Motor neuron (in vitro differentiated cells): Measurements from ENCODE around the gene ATP6V1F. TPM values are rescaled to one million over a fixed set of nuclear protein-coding genes. Genes with fewer than 3 reads are reported as not detected.
"Not testable (repeated sequence)": the region's sequence is repeated elsewhere in the genome, so short reads cannot be mapped to it uniquely, and the experiment has no call there.

Experiments
- ATAC-seq, 8 experiments: fragments of 200-7000 bp; cut with Tn5 transposase; replicated peaks in 6 of 8; 2 replicates each; pipeline ENCODE4 v1.8.0; 2021; ENCODE audit warnings: mild to moderate bottlenecking in 8 of 8, moderate library complexity in 8 of 8
- H3K27ac ChIP-seq, 2 donors: fragments of 250-450 bp; sonication (Bioruptor Pico); 2 replicates each; pipeline ENCODE4 v1.9.0; 2021; ENCODE audit warnings: antibody characterized with exemption in 2 of 2, mild to moderate bottlenecking in 2 of 2, moderate library complexity in 1 of 2
- H3K4me1 ChIP-seq, 2 donors: fragments of 250-450 bp; sonication (Bioruptor Pico); replicated peaks in 1 of 2; 2 replicates each; pipeline ENCODE4 v1.6.1; 2021; ENCODE audit warnings: antibody characterized with exemption in 2 of 2, mild to moderate bottlenecking in 2 of 2, moderate library complexity in 1 of 2
- H3K4me3 ChIP-seq, 5 donors: fragments of 250-450 bp; sonication (Bioruptor Pico); 2 replicates each; pipeline ENCODE4 v1.9.0; 2021; ENCODE audit warnings: antibody characterized with exemption in 5 of 5, mild to moderate bottlenecking in 5 of 5, moderate library complexity in 4 of 5
- WGBS, 10 experiments: fragments of 450-650 bp; shearing (Covaris generic); methylation state at CpG; one replicate each; pipeline ENCODE4 v1.0.0; 2022; 5-methylcytosine and 5-hydroxymethylcytosine counted together
- in situ Hi-C, 9 experiments: fragments of 400-800 bp; cut with MboI; loops; one replicate each; pipeline ENCODE4 v1.15.0; 2021; ENCODE audit warnings: low sequenced_read_pairs in 9 of 9, low pct_unique_long_range_greater_than_20kb in 2 of 9; ENCODE audit not compliant: unreplicated experiment in 9 of 9
- total RNA-seq, 8 experiments: library from RNA; unstranded; fragments of 300-600 nt; gene quantifications; 2 replicates each; pipeline versions ENCODE4 v1.2.3 to v1.2.4, GENCODE V29; 2022

The ATP6V1F gene
- total RNA-seq, 8 experiments from 2014 or later, result 145 to 455 (median 235) TPM

DNA sequence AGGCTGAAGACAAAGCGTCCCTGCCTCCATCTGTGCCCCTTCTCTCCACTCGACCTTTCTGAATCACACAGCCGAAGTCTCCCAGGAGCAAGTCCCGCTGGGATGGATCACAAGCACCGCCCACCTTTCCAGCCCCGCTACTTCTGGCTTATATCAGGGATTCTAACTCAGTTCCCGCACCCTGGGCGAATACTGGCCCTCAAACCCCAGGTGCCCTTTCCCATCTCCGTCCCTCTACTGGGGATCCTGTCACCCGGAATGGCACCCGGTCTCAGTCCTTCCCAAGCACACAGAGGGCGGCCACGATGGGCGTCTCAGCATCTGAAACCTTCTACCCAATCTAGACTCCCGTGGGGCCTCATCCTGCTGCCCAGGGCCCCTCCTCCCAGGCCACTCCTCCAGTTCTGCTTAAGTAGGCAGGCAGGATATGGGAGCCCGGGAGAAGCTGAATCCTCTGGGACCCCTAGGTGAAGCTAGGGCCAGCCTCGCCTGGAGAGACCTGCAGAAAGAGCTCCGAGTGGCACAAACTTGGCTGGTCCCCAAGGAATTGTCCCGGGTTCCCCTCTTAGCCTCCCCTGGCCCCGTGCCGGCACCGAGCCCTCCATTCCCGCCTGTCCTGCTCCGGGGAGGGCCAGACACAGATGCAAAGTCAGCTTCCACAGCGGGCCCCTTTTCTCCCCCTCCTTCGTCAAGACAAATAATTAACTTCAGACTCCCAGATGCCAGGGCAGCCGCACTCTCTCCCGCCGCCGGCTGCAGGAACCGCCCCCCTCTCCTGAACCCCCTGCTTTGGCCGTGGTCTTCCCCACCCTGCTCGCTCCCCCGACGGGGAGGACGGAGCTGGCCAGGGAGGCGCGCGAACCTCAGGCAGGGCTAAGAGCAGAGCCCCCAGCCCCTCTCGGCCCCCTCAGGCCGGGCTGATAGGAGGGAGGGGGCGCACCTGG is 47.2 kb downstream of the ATP6V1F start:
- ATAC-seq, result peak; percentile 42 to 79 (median 64)
- in situ Hi-C loops, result loop anchor here in 1 of 9 experiments (25.0 kb wide), 1 partner anchor 177 kb away; no protein-coding TSS in a partner anchor
- no peak overlapping the region for H3K27ac ChIP-seq
- no peak overlapping the region for H3K4me3 ChIP-seq
- WGBS, 10 experiments, result 0 to 52% (median 11%) methylated on average over 1 to 14 of the region's 42 CpGs; no CpG with 5 or more reads in 2 of the 10 experiments
- H3K4me1 ChIP-seq, result peaks cover 0 to 11% of the 10 kb centered on the region in 2 donors

DNA sequence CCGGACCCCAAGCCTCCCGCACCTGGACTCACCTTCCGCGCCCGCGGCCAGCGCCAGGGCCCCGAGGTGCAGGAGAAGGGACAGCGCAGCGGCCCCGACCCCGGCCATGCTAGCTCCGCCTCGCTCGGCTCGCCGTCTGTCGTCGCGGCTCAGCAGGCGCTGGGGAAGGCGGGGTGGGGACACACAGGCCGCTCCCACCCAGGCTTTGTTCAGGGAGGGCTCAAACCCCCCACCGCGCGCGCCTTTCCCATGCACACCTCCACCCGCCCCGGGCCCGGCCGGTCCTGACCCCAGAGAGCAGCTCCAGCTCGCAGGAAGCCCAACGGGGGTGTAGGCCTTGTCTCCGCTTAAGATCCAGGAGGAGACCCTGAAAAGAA is 47.9 kb downstream of the ATP6V1F start, which contains the start of gene KCP:
TSS of gene KCP (minus strand) at position 141 of the 377 bp plus-strand sequence. CDS start at position 108, 33 bp downstream.
- no peak within 1 kb of the TSS for H3K4me3 ChIP-seq
- in situ Hi-C loops, result loop anchor here in 1 of 9 experiments (25.0 kb wide), 1 partner anchor 177 kb away; no protein-coding TSS in a partner anchor
- H3K27ac ChIP-seq, result no peak within 1 kb of the TSS
- WGBS, 10 experiments, result 20 to 60% (median 44%) methylated on average over 1 to 5 of the region's 34 CpGs; no CpG with 5 or more reads in 7 of the 10 experiments
- ATAC-seq, result peak in 3 of 8 experiments; percentile 8 to 15 (median 15)
- peaks cover 0 to 11% of the 10 kb centered on the region in 2 donors for H3K4me1 ChIP-seq

DNA sequence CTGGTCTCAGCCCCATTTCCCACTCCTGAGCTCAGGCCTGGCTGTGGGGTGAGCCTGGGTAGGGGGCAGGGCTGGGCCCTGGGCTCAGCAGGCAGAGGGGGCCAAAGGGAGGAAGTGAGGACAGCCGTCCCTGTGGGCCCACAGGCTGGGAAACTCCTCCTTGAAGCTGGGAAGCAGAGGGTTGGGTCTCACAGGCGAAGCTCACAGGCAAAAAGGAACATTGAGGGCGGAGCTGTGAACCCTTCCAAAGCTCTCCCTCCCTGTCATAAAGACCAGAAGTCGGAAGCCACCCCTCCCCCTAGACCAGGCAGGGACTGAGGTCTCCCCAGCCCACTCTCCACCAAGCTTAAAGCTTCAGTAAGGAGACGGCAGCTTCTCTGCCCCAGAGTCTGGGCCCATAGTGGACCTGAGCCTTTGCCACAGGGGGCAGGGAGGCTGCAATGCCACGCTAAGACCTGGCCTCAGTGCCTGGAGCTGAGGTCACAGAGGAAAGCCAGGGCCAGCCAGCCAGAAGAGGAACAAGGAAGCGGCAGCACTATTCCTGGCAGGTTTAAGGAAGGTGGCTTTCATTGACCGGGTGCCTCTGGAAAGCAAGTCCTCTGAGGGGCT is 48.9 kb downstream of the ATP6V1F start:
- peak in 6 of 8 experiments; percentile 10 to 58 (median 45) for ATAC-seq
- 33 to 76% (median 60%) methylated on average over 1 to 2 of the region's 8 CpGs; no CpG with 5 or more reads in 7 of the 10 experiments for WGBS, 10 experiments
- in situ Hi-C loops, result loop anchor here in 1 of 9 experiments (25.0 kb wide), 1 partner anchor 176 kb away; no protein-coding TSS in a partner anchor

DNA sequence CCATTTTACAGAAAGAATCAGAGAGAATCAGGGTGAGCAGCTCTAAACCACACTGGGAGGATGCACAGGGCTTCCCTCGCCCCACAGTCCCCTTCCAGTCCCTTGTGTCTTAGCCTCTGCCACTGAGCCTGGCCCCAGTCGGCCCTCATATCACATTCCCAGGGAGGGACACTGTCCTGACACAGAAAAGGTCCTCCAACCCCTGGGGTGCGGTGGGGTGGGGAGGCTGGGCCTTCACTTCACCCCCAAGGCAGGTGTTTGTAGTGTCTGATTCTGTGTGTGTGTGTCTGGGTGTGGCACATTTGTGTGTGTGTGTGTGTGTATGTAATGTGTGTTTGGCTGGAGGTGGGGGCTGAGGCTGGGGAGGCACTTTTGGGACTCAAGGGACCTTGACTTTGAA is 49.6 kb downstream of the ATP6V1F start:
- no peak for ATAC-seq

More for the DNA sequence above, 48.9 kb downstream of the ATP6V1F start:
- Histone ChIP-seq H3K4me1 (peaks cover 0 to 11% of the 10 kb centered on the region in 2 donors), H3K27ac (no peak overlapping the region), H3K4me3 (no peak overlapping the region)

DNA sequence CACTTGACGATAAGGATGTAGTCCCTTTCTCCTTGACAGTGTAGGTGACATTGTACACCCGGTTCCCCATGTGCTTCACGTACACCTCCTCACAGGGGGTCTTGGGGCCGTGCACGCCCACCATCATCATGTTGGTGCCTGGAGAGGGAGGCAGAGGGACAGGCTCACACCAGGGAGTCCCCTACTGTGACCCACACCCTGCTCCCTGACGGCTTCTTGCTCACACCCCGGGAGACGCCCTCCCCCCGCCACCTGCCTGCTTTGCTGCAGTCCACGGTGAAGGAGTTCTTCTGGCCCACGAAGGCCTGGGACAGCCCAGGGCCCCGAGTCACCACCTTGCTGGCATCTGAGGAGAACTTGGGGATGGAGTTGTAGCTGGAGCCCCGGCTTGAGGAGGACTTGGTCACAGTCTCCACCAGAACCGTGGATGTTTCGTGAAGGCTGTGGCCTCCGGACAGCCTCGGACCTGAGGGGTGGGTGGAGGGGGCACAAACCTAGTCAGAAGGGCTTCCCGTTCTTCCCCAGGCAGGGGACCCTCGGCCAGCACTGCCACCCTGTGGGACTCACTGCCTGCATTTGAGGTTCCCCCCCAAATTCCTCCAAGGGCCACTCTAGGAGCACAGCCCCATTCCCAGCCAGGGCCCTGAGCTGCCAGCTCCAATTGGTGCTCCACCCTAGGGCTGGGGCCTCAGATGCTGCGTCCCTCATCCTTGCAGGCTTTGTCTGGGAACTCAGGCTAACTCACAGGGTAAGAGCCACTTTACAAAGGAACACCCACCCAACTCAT is 50.2 kb downstream of the ATP6V1F start:
- in situ Hi-C loops, result loop anchor here in 1 of 9 experiments (25.0 kb wide), 1 partner anchor 174 kb away; no protein-coding TSS in a partner anchor
- whole genome bisulfite sequencing, 10 experiments, result no CpG with 5 or more reads among the region's 20 CpGs

More for the DNA sequence above, 49.6 kb downstream of the ATP6V1F start:
- WGBS, 10 experiments, result 67 to 71% methylated on average over 1 to 3 of the region's 3 CpGs; no CpG with 5 or more reads in 8 of the 10 experiments
- H3K4me1 ChIP-seq, result peaks cover 0 to 11% of the 10 kb centered on the region in 2 donors
- H3K27ac ChIP-seq, result no peak overlapping the region
- H3K4me3 ChIP-seq, result no peak overlapping the region
- in situ Hi-C loops, result loop anchor here in 1 of 9 experiments (25.0 kb wide), 1 partner anchor 175 kb away; no protein-coding TSS in a partner anchor

DNA sequence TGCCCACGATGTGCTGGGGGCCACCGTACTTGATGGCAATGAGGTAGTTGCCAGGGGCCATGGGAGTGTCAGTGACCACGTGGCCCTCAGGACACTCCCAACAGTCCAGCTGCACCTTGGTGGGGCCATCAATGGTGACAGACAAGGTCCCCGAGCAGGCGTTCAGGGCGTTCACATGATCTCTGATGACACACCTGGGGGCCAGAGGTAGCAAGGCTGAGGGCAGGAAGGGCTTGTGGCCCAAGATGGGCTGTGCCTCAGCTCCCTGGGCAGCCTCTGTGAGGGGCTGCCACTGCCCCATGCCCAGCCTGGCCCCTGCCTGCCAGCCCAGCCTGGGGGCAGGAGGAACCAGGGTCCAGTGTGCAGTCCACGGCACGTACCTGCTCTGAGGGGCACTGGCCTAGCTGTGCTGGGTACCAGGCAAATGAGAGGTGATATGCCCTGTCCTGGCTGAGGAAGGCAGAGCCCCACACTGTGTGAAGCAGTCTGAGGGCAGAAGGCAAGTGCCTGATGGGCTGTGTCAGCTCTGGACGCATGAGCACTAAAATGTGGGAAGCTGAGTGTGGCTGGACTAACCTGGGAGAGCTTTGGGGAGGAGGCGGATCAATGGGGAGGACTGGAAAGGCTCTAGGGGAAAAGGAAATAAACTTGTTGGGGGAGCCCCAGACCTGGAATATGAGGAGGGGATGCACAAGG is 51.4 kb downstream of the ATP6V1F start:
- H3K27ac ChIP-seq, result no peak overlapping the region
- in situ Hi-C loops, result loop anchor here in 1 of 9 experiments (25.0 kb wide), 1 partner anchor 173 kb away; no protein-coding TSS in a partner anchor
- ATAC-seq, result no peak
- WGBS, 10 experiments, result 40 to 83% (median 80%) methylated on average over 1 of the region's 10 CpGs; no CpG with 5 or more reads in 7 of the 10 experiments
- peaks cover 0 to 10% of the 10 kb centered on the region in 2 donors for H3K4me1 ChIP-seq
- no peak overlapping the region for H3K4me3 ChIP-seq

More for the DNA sequence above, 50.2 kb downstream of the ATP6V1F start:
- not testable (repeated sequence) for H3K4me3 ChIP-seq, ATAC-seq, H3K27ac ChIP-seq
- H3K4me1 ChIP-seq, result peaks cover 0 to 11% of the 10 kb centered on the region in 2 donors

DNA sequence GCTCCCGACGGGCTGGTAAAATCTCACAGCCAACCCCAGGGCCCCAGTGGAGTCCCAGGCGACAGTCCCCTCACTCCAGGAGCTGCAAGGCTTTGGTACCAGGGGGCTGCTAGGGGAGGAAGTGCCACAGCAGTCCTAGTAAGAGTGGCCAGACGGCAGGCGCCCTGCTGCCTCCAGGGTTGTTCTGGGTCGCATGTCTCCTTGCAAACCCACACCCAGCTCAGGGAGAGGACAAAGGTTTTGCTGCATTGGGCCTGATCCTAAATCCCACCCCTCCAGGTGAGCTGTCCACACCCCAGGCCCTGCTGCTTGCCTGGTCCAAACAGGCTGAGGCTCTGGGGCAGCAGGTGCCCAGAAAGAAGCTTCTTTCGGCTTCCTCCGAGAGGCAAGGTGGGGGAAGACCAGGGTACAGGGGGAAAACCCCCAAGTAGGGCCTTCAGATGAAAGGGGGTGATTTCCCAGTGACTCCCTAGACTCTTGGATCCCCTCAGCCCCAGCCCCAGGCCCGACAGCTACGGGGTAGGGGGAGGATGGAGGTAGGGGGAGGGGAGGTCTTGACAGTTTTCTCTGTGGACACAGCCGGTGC is 52.0 kb downstream of the ATP6V1F start:
- Histone ChIP-seq H3K4me3 (no peak overlapping the region), H3K27ac (no peak overlapping the region), H3K4me1 (peaks cover 0 to 3% of the 10 kb centered on the region in 2 donors)
- in situ Hi-C loops, result loop anchor here in 1 of 9 experiments (25.0 kb wide), 1 partner anchor 173 kb away; no protein-coding TSS in a partner anchor
- no peak for ATAC-seq
- WGBS, 10 experiments, result 40 to 60% methylated on average over 2 of the region's 11 CpGs; no CpG with 5 or more reads in 8 of the 10 experiments

DNA sequence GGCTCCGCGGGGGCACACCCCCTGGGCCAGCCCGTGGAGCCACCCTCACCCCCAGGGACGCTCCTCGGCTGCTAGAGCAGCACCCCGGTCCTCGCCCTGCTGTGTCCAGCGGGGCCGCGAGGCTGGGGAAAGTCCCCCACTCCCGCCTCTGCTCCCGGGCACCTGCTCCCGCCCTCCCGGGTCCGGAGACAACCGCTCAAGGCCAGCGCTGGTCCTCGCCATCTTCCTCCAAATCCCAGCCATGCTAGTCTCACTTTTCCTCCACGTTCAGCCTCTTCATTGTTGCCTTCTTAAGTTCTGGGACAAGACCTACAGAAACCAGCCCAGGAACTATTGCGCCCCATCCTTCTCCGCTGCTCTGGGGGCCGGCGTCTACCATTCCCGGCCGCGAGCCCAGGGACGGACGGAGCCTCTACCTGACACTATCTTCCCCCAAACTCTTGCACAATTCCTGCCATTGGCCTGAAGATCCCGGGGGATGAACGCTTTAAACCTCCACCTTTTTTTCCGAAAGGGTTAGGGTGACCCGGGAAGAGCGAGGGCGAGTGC is 52.7 kb downstream of the ATP6V1F start:
- no peak overlapping the region for H3K27ac ChIP-seq
- WGBS, 10 experiments, result 11 to 66% (median 60%) methylated on average over 1 to 17 of the region's 34 CpGs; no CpG with 5 or more reads in 5 of the 10 experiments
- ATAC-seq, result peak in 1 of 8 experiments; percentile 21
- peaks cover 0 to 1% of the 10 kb centered on the region in 2 donors for H3K4me1 ChIP-seq
- in situ Hi-C loops, result loop anchor here in 1 of 9 experiments (25.0 kb wide), 1 partner anchor 172 kb away; no protein-coding TSS in a partner anchor
- no peak overlapping the region for H3K4me3 ChIP-seq

Other genes with a start within 250 kb of the ATP6V1F start
- 1 to 10 TPM in 5 of 8 experiments, under 1 TPM in 3; 0.50 to 3.6 (median 1.1) TPM for gene GARIN1A, start 190.6 kb upstream of the ATP6V1F start, total RNA-seq
- 100 to 1,000 TPM in 4 of 8 experiments, 10 to 100 TPM in 4; 66.8 to 449 (median 126) TPM for gene CALU, start 123.5 kb upstream of the ATP6V1F start, total RNA-seq
- gene OPN1SW, start 87.1 kb upstream of the ATP6V1F start, total RNA-seq, result under 1 TPM in 5 of 8 experiments, not detected in 3; 0.27 to 0.78 (median 0.43) TPM
- 10 to 100 TPM in 7 of 8 experiments, 1 to 10 TPM in 1; 3.7 to 99.4 (median 23.1) TPM for gene CCDC136, start 70.9 kb upstream of the ATP6V1F start, total RNA-seq
- 100 to 1,000 TPM in 1 of 8 experiments, 10 to 100 TPM in 5, 1 to 10 TPM in 2; 1.7 to 157 (median 25.9) TPM for gene FLNC, start 32.5 kb upstream of the ATP6V1F start, total RNA-seq
- gene KCP, start 47.9 kb downstream of the ATP6V1F start, total RNA-seq, result 1 to 10 TPM in 2 of 8 experiments, under 1 TPM in 6; 0.22 to 1.5 (median 0.32) TPM
- gene IRF5, start 75.1 kb downstream of the ATP6V1F start, total RNA-seq, result 1 to 10 TPM in 2 of 8 experiments, under 1 TPM in 6; 0.21 to 5.6 (median 0.65) TPM
- gene TNPO3, start 192.3 kb downstream of the ATP6V1F start, total RNA-seq, result 10 to 100 TPM; 45.3 to 63.9 (median 52.0) TPM